HG02938 (cell line): ENCODE measurements around the gene TIFAB.
A peak's percentile ranks its signal among the peaks of the same experiment; 100 is the strongest.

Experiments used
- ATAC-seq: cut with Tn5 transposase; IDR thresholded peaks from one replicate; pipeline ENCODE4 v1.9.1; 2021; ENCODE audit warnings: mild to moderate bottlenecking, moderate library complexity; ENCODE audit not compliant: unreplicated experiment

Gene TIFAB

DNA sequence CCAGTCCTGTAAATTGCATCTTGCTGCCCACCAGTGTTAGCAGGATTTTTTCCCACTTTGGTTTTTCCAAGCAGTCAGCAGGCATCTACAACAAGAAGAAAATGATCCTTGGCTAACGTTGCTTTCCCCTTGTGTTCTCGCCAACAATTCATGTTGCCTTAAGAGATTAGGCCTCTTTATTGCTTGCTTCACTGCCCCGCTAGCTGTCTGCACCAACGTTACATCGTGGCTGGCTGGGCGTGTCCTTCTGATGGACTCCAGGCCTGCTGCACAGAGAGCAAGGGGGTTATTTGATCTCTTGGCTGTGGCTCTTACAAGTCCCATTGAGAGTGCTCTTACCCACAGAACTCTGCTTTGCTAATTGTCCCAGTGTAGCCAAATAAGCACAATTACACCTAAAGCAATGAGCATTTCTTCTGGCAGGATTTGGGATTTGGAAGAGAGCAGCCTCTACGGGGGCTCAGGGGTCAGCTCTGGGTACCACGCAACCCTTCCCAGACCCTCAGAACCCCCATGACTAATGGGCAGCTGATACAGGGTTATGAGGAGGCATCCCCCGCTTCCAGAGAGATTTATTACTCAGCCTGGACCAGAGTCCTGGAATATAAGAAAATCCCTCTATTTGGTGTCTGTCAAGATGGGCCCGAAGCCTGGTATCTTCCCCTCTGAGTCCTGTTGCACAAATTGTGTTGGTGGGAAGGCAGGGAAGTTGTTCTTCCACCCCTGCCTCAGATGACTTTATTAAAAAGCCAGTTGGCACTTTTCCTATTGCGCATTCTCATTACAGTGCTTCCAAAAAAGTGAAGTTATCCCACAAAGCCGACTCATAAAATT lies 22.6 kb downstream of the TIFAB start:
- ATAC-seq = no peak

DNA sequence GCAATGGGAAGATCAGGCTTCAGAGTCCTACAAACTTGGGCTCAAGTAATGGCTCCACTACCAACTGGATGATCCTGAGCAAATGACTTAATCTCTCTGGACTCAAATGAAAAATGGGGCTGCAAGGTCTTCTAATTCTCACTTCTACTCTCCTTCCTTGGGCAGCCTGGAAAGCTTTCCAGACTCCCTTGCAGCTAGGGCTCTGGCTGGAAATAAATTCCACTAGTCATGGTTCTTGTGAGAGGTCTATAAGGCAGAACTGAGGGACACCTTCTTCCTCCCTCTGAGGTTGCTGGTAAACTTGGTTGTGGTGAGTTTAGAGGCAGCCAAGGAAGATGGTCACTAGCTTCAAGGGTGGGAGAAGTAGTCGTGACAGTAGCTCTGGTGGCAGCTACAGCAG lies 23.6 kb downstream of the TIFAB start:
- no peak for ATAC-seq

DNA sequence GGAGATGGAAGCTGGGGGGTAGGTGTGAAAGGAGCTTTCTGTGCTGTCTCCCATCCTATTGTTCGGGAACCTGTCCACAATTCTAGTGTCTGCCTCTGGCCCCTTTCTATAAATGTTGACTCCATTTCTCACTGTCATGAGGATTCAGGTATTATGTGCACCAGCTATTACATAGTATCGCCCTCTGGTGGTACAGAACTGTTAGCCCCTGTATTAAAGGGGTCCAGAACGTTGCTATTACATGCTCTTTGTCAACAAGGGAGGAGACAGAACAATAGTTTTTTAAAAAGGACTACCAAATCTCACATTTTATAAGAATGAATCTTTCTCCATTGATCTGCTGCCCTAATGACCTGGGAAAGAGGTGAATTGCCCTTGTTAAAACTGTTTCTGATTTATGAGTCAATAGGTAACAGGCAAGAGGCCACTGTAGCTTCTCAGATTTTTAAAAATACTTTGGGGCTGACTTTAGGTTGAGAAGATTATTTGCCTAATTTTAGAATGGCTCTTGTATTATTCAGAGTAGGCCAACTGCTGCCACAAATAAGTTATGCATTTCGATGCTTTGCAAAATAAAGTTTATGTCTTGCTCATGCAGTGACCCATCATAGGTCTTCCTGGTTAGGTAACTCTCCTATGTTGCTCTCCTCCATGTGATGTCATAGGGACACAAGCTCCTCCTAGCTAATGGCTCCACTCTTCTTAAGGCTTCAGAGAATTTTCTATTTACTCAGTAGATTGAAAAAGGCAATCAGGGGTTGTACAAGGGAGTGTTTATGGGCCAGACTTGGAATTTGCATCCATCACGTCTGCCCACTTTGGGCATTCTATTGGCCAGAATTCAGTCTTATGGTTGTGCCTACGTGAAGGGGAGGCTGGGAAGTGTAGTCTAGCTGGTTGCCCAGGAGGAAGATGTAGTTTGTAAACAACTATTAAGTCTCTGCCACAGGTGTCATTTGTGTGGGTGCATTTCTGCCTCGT lies 25.8 kb downstream of the TIFAB start:
- ATAC-seq = peak; percentile 93

DNA sequence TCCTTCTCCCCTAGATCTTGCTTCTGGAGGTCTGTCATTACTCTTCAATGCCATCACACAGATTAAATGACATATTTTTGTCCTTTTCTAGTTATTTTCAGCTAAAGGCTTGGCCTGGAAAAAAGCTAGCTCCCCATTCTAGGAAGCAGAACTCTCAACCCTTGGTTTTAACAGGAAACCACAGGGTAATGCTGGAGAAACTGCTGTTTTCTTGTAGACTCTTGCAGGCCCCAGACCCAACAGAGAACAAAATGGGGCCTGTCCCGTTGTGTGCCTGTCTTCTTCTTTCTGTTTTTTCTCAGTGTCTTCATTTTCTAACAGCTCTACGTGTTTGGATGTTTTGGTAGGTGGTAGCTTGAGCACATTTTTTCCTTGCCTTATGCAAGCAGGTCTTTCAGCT lies 26.5 kb downstream of the TIFAB start:
- ATAC-seq = no peak

DNA sequence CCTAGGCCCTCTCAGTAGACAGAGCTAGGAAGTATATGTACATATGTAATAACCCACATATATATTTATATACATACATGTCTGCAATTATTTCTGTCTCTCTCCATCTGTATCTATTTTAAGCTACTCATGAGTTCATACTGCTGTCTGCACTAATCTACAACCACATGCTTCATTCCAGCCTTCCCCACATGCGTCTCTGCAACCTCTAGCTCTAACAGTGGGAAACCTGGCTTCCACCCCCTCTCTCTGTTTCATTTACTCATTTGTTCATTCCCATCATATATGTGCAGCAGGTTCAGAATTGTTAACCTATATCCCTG lies 28.3 kb downstream of the TIFAB start:
- ATAC-seq = no peak

DNA sequence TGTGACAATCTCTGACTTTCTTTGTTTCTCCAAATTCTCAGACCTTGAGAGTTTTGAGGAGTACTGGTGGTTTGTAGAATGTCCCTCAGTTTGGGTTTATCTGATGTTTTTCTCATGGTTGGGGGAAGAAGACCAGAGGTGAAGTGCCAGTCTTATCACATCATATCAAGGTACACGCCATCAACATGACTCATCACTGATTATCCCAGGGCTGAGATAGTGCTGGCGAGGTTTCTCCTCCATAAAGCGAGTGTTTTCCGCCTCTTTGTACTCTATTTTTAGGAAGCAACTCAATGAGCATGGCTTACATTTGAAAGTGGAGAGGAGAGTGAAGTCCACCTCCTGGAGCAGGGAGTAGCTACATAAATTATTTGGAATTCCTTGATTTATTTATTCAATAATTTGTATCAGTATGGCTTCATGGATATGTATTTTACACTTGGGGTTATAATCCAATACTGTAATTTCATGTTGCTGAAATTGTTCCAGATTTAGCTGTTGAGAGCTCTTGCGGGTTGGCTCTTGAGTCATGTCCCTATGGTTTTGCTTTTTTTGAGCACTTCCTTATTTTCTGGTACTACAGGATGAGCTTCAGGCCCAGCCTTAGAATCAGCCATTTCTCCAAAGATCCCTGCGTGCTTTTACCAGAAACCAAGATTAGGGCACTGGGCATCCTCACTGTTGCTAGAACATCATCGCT lies 28.9 kb downstream of the TIFAB start:
- ATAC-seq = no peak

DNA sequence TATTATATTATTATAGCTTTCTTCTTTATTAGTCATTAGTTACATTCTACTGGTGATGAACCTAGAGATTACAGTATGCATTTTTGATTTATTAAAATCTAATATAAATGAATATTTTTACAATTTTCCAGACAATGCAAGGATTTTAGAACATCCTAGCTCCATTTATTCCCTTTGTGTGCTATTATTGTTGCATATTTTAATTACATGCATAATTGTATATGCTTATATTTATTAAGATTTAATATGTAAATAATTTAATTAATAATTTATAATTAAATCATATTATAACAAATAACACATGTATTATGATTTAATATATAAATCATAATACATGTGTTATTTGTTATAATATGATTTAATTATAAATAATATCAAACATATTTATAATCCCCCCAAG lies 29.7 kb downstream of the TIFAB start:
- ATAC-seq = no peak

DNA sequence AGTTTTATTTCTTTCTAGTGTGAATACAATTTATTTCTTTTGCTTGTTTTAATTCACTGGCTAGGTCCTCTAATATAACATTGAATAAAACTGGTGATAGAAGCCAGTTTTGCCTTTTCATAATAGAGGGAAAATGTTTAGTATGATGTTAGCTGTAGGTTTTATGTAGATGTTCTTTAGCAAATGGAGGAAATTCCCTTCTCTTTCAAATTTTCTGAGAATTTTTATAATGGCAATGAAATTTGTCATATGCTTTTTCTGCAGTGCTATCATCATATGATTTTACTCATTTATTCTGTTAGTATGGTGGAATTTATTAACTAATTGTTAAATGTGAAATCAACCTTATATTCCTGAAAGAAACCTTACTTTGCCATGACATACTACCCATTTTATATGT lies 35.1 kb downstream of the TIFAB start:
- no peak for ATAC-seq

DNA sequence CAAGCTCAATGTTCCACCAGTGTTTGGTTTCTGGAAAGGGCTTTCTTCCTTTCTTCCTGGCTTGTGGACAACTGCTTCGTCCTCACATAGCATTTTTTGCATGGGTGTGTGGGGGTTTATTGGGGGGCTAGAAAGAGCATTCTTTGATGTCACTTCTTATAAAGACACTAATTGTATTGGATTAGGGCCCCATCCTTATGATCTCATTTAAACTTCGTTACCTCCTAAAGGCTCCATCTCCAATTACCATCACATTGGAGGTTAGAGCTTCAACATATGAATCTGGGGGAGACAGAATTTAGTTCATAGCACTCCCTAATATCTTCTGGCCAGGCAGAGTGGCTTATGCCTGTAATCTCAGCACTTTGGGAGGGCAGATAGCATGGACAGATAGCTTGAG lies 47.1 kb downstream of the TIFAB start:
- no peak for ATAC-seq

DNA sequence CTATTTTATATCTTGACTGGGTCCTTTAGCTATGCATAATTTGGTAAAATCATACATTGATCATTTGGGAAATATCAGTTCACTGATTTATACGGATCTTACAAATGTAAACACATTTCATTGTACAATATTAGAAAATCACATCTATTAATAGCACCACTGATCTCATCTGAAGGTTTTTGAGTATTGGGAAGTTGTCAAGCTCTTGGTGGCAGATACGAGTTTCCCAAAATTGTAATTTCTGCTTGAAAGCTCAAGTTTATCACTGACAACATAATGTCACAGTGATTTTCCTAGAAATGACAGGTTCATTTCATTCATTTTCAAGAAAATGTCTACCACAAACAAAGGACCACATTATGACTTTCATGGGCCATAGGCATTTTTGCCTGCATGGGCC lies 50.1 kb downstream of the TIFAB start:
- ATAC-seq = no peak

DNA sequence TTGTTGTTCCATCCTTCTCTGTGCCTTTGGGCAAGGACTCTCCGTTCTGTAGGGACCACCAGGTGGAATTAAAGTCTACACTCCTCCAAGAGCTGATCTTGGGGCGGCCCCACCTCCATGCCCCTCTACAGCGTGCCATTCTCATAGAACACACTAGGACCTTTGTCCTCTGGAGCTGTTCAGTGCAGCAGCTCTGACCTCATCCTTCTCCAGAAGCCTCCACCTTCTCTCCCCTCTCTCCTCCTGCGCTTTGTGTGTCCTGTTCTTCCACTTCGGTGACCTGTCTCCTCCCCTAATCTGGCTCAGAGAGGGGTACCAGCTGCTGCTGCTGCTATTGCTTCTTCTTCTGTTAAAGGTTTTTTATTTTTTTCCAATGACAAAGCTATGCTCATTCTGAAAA lies 51.3 kb downstream of the TIFAB start:
- no peak for ATAC-seq

DNA sequence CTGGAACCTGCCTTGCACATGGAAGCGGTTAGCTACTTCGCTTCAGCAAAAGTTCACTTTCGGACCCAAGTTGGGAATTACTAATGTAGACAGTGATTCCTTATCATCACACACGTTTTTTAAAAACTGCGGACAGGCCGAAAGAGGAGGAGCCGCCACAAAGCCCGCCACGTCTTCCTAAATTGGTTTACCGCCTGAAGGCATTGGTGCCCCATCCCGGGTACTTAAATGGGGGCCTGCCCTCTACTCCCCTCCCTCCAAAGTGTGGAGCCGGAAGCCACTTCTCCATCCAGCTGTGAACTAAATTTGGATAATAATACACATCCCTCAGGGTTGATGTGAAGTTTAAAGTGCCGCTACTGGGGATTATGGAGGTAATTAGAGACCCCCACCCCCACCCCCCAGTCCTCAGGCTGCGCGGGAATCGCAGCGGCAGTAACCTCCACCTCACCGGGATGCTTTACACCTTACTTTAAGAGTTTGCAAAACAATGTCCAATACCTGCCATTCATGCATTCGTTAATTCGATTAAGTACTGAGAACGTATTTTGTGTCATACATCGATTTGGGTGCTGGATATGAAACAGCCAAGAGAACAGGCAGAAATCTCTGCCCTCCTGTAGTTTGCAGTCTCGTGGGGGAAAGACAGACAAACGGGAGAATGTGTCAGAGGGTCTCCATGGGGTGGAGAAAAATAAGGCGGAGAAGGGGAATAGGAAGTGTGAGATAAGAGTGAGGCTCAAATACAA lies 52.2 kb downstream of the TIFAB start:
- no peak for ATAC-seq

DNA sequence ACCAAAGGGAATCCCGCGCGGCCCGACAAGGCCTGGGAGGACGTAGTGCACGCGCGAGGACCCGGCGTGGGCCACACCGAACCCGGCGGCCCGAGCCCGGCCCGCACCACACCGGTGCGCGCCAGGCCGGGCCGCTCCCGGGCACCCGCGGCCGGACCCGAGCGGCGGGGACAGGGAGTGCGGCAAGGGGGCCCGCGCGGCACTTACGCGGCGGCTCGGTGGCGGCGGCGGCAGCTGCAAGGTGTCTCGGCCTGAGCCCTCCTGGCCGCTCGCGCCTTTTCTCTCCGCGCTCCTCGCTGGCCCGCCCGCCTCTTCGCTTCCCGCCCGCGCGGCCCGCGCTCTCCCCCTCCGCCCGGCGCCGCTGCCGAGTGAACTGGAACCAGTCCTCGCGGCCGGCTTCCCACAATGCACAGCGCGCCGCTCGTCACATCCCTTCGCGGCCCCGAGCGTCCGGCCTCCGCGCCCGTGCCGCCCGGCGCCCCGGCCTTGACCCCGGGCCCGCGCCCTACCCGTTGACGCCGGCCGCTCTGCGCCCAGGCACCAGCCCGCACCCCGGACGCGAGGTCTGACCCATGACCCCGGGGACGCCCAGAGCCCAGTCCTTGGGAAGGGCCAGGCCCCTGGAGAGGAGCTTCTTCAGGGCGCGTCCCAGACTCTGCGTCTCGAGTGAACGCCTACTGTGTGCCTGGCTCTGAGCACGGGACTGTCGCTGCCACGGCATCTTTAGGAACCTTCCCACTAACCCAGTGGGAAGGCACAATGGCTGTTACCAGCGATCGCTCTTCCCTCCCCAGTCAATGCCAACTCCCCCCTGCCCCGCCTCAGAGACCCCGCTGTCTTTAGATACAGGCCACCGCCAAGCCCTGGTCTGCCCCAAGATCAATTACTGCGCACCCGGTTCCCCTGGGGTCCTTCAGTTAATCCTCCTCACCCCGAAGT lies 53.0 kb downstream of the TIFAB start, which contains the start of gene MACROH2A1:
Gene MACROH2A1, minus strand, starts transcription at position 377 of the 939 bp plus-strand sequence. CDS start 10,138 bp downstream, outside the sequence.
- peak; percentile 73 for ATAC-seq

DNA sequence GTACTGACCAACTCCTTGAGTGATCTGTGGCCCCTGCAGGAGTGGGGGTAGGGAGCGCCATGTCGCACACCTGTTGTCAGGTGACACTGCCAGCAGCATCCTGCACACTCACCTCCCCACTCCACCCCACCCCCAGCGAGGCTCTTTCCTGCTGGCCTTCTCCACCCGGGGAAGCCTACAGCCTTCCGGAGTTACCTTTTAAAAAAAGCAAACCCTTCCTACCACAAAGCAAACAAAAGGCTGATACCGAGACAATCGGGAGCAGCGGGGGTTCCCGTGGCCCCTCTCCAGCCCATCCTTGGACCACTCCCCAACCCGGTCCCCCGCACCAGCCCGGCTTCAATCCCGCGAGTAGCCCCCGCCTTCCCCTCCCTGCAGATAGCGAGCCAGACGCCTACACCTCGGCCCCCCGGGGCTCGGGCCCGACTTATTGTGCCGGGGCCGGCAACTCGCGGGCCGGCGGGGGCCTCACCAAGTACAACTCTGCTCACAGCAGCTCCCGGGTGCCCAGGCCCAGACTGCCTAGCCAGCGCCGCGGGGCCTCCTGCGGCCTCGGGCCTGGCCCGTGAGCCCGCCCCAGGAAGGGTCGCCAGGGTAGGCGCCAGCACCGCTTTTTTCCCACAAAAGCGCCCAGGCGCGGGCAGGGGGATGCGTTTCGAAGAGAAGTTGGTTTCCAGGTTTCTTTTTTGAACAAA lies 53.8 kb downstream of the TIFAB start:
- ATAC-seq = peak; percentile 40
